Activated naive CD4-positive, alpha-beta T cell treated with anti-CD3 and anti-CD28 coated beads for 36 hours (primary cell): ENCODE results near the gene PRAMEF12. TPM values are rescaled to one million over a fixed set of nuclear protein-coding genes. Genes with fewer than 3 reads are reported as not detected.
"Not testable (repeated sequence)": the region's sequence is repeated elsewhere in the genome, so short reads cannot be mapped to it uniquely, and the experiment has no call there.

Experiments
- CTCF ChIA-PET: fragments of 350-600 bp; sonication (Branson Sonifier 250); formaldehyde crosslinking; loops from one replicate; lab custom pipeline; 2021; ENCODE audit warnings: antibody characterized with exemption; lab: Charles Lee
- DNase-seq: peaks from one replicate; pipeline ENCODE4 v3.0.0-alpha.2; 2020
- H3K27ac Mint-ChIP-seq: one replicate; pipeline ENCODE4 v1.8.0; 2021; ENCODE audit warnings: mild to moderate bottlenecking, mixed read lengths
- H3K27me3 Mint-ChIP-seq: one replicate; pipeline ENCODE4 v1.8.0; 2021; ENCODE audit warnings: low read depth, mixed read lengths
- H3K36me3 Mint-ChIP-seq: one replicate; pipeline ENCODE4 v1.8.0; 2021; ENCODE audit warnings: low read depth, mixed read lengths
- H3K4me1 Mint-ChIP-seq: one replicate; pipeline ENCODE4 v1.8.0; 2021; ENCODE audit warnings: low read depth, mixed read lengths
- H3K4me3 Mint-ChIP-seq: one replicate; pipeline ENCODE4 v1.8.0; 2021; ENCODE audit warnings: mild to moderate bottlenecking, moderate library complexity, mixed read lengths
- H3K9me3 Mint-ChIP-seq: one replicate; pipeline ENCODE4 v1.8.0; 2021; ENCODE audit warnings: mixed read lengths
- intact Hi-C: fragments of 100-400 bp; cut with micrococcal nuclease; formaldehyde crosslinking; loops from one replicate; pipeline ENCODE4 v1.15.1; 2023
- total RNA-seq, 2 experiments: library from RNA; stranded (reverse); gene quantifications; one replicate each; pipeline ENCODE4 v1.2.3, GENCODE V29; 2021

PRAMEF12 gene
- total RNA-seq, 2 experiments from 2014 or later: not detected

DNA sequence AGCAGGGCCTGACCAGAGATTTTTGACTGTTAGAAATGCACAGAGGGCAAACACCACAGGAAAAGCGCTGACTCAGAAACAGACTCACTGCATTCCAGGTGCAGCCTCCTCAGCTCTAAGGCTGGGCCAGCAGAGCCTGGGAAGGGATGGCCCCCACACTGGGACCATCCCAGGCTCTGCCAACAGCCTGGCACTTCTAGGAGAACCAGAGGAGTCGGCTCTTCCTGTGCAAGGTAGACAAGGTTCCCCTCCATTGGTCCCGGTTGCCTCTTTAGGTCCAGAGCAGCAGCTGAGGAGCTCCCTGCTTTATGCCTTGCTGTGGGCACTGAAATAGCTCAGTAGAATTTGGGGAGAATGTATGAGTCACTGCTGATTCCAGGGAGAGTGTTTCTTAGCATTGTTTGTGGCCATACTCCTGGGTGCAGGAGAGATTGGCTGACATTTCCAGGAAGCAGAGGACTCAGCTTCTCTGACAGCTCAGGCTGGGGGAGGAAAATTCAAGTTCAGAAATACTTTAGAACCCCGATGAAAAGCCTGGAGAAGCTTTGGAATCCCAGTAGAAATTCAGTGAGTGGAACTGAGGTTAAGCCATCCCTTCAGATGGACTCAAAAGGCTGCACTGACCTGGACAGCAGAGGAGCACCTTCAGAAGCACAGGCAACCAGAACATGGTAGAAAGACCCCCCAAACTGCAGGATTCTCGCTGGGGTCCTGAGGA lies 37.3 kb downstream of the PRAMEF12 start:
- no peak for DNase-seq
- H3K9me3 Mint-ChIP-seq: peaks cover 4% of the 10 kb centered on the region
- intact Hi-C loops: no loop called here
- no peaks in the 10 kb centered on the region for H3K36me3 Mint-ChIP-seq
- no peak overlapping the region for H3K4me3 Mint-ChIP-seq
- no peaks in the 10 kb centered on the region for H3K4me1 Mint-ChIP-seq
- no peak overlapping the region for H3K27ac Mint-ChIP-seq
- peaks cover 19% of the 10 kb centered on the region for H3K27me3 Mint-ChIP-seq
- CTCF ChIA-PET: no interaction called here

DNA sequence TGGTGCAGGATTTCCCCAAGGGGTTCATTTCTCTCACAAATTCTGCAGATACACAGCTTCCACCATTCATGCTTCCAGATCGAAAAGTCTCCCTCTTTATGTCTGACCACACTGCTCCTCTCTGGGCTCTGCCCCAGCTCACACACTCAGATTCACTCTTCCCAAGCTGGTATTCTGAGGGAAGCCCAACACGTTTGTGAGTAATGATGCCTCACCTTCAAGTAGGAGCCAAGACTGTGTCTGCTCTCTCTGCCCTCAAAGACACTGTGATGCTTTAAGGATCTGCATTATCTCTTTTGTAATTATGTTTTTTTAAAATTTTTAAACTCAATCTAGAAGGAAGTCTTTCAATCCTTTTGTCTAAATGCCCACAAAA lies 37.9 kb downstream of the PRAMEF12 start:
- peaks cover 4% of the 10 kb centered on the region for H3K9me3 Mint-ChIP-seq
- no peaks in the 10 kb centered on the region for H3K36me3 Mint-ChIP-seq
- intact Hi-C loops: no loop called here
- no peak for DNase-seq
- H3K27ac Mint-ChIP-seq: no peak overlapping the region
- H3K4me1 Mint-ChIP-seq: no peaks in the 10 kb centered on the region
- CTCF ChIA-PET: no interaction called here
- H3K4me3 Mint-ChIP-seq: no peak overlapping the region
- H3K27me3 Mint-ChIP-seq: peaks cover 20% of the 10 kb centered on the region

DNA sequence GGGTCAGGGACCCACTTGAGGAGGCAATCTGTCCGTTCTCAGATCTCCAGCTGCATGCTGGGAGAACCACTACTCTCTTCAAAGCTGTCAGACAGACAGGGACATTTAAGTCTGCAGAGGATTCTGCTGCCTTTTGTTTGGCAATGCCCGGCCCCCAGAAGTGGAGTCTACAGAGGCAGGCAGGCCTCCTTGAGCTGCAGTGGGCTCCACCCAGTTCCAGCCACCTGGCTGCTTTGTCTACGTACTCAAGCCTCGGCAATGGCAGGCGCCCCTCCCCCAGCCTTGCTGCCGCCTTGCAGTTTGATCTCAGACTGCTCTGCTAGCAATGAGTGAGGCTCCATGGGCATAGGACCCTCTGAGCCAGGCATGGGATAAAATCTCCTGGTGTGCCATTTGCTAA lies 45.5 kb downstream of the PRAMEF12 start:
- H3K27ac Mint-ChIP-seq, intact Hi-C loops, H3K36me3 Mint-ChIP-seq, H3K9me3 Mint-ChIP-seq, CTCF ChIA-PET, H3K4me3 Mint-ChIP-seq, DNase-seq, H3K4me1 Mint-ChIP-seq: not testable (repeated sequence)
- peaks cover 10% of the 10 kb centered on the region for H3K27me3 Mint-ChIP-seq

Other genes starting within 250 kb of the PRAMEF12 start
- 10 to 100 TPM; 45.5 to 45.7 TPM for gene DHRS3, start 155.5 kb upstream of the PRAMEF12 start, total RNA-seq
- gene AADACL4, start 129.7 kb upstream of the PRAMEF12 start, total RNA-seq: not detected
- not detected for gene AADACL3, start 57.6 kb upstream of the PRAMEF12 start, total RNA-seq
- gene CFAP107, start 27.5 kb upstream of the PRAMEF12 start, total RNA-seq: not detected
- not detected for gene PRAMEF1, start 17.7 kb downstream of the PRAMEF12 start, total RNA-seq
- not detected for gene PRAMEF11, start 57.7 kb downstream of the PRAMEF12 start, total RNA-seq
- not detected for gene HNRNPCL1, start 75.0 kb downstream of the PRAMEF12 start, total RNA-seq
- gene PRAMEF2, start 83.3 kb downstream of the PRAMEF12 start, total RNA-seq: not detected
- gene PRAMEF4, start 112.5 kb downstream of the PRAMEF12 start, total RNA-seq: not detected
- gene PRAMEF10, start 124.5 kb downstream of the PRAMEF12 start, total RNA-seq: not detected
- gene PRAMEF7, start 142.9 kb downstream of the PRAMEF12 start, total RNA-seq: not detected
- gene PRAMEF6, start 173.8 kb downstream of the PRAMEF12 start, total RNA-seq: not detected